Measurements from ENCODE around the gene CACNA2D3. TPM values are rescaled to one million over a fixed set of nuclear protein-coding genes. Genes with fewer than 3 reads are reported as not detected.

Gene CACNA2D3
- total RNA-seq, 1 donor from 2014 or later = 0.70 TPM

DNA sequence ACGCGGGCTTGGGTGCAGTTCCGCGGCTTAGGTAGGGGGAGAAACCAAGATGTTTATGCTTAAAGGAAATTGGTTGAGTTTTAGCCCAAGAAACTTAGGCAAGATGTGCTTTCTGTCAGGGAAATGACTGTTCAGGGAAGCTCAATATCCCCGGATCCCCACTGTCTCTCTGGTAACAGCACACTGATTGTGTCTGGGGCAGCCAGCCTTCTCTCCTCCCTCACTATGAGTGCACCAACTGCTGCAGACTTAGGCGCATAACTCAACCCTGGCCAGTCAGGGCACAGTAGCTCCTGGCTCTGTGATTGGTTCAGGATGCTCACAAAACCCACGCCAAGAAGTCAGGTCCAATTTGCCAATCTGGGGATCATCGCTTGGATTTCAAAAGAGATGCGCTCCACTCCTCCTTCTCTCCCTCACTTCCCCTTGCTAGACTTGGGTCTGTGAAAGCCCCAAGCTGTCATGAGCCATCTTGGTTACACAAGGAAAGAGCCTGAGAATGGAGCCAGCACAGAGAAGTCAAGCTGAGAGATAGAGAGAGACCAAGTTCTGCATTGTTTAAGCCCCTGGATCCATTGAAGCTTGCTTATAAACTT lies 42.5 kb upstream of the CACNA2D3 start:
- Histone ChIP-seq H3K27me3 (ENCODE audit: insufficient read depth, low read length) (no peaks in the 10 kb centered on the region), H3K4me3 (ENCODE audit: insufficient read depth, low read depth, low read length) (no peak overlapping the region), H2AFZ (ENCODE audit: low read depth, low read length) (no peak overlapping the region), H3K4me2 (ENCODE audit: low read length) (no peak overlapping the region), H4K20me1 (ENCODE audit: insufficient read depth, low read length) (no peaks in the 10 kb centered on the region), H3K27ac (ENCODE audit: low read depth, low read length) (no peak overlapping the region), H3K9ac (ENCODE audit: low read length) (no peak overlapping the region), H3K79me2 (ENCODE audit: insufficient read depth, low read length) (no peaks in the 10 kb centered on the region), H3K4me1 (ENCODE audit: insufficient read depth, low read length) (no peaks in the 10 kb centered on the region), H3K36me3 (ENCODE audit: insufficient read depth, low read length) (no peaks in the 10 kb centered on the region), H3K9me3 (ENCODE audit: insufficient read depth, low read depth, low read length) (no peaks in the 10 kb centered on the region)
- Mint-ChIP-seq H3K9me3 (ENCODE audit: unreplicated experiment) (peaks cover 2% of the 10 kb centered on the region), H3K27me3 (ENCODE audit: low read depth, unreplicated experiment) (peaks cover 36% of the 10 kb centered on the region), H3K4me1 (ENCODE audit: low read depth, unreplicated experiment) (no peaks in the 10 kb centered on the region), H3K4me3 (ENCODE audit: unreplicated experiment) (no peak overlapping the region), H3K36me3 (ENCODE audit: low read depth, unreplicated experiment) (no peaks in the 10 kb centered on the region), H3K27ac (ENCODE audit: unreplicated experiment) (no peak overlapping the region)
- FAIRE-seq (no peak), DNase-seq (ENCODE audit: low read depth) (no peak)
- no peak for TF ChIP-seq EZH2 (IDR thresholded peaks at IDR 0.05; ENCODE audit: insufficient read depth, low read length)
- TF ChIP-seq, protein P1, sequence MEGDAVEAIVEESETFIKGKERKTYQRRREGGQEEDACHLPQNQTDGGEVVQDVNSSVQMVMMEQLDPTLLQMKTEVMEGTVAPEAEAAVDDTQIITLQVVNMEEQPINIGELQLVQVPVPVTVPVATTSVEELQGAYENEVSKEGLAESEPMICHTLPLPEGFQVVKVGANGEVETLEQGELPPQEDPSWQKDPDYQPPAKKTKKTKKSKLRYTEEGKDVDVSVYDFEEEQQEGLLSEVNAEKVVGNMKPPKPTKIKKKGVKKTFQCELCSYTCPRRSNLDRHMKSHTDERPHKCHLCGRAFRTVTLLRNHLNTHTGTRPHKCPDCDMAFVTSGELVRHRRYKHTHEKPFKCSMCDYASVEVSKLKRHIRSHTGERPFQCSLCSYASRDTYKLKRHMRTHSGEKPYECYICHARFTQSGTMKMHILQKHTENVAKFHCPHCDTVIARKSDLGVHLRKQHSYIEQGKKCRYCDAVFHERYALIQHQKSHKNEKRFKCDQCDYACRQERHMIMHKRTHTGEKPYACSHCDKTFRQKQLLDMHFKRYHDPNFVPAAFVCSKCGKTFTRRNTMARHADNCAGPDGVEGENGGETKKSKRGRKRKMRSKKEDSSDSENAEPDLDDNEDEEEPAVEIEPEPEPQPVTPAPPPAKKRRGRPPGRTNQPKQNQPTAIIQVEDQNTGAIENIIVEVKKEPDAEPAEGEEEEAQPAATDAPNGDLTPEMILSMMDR (IDR thresholded peaks at IDR 0.05; ENCODE audit: insufficient read depth, low read depth, low read length) = no peak

DNA sequence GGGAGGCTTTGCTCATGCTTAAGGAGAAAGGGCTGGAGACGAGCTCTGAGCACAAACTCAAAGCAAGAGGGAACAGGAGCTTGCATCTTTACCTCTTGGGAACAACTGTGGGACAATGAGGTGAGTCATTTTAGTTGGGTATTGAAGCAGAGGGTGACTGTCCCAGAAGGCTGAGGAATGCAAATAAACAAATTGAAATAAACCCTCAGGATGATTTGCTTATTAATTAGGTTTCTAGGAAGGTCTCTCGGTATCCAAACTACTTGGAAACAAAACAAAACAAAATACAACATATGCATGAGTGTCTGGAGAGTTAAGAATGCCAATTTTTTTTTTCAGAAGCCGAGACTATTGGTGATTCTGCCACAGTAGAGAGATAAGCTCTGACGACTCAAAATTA lies 38.4 kb upstream of the CACNA2D3 start:
- no peak overlapping the region for H3K4me3 Mint-ChIP-seq (ENCODE audit: unreplicated experiment)
- H3K4me1 Mint-ChIP-seq (ENCODE audit: low read depth, unreplicated experiment) = no peaks in the 10 kb centered on the region
- no peak overlapping the region for H2AFZ ChIP-seq (ENCODE audit: low read depth, low read length)
- H3K36me3 Mint-ChIP-seq (ENCODE audit: low read depth, unreplicated experiment) = no peaks in the 10 kb centered on the region
- no peaks in the 10 kb centered on the region for H4K20me1 ChIP-seq (ENCODE audit: insufficient read depth, low read length)
- TF ChIP-seq EZH2 (IDR thresholded peaks at IDR 0.05; ENCODE audit: insufficient read depth, low read length) = no peak
- TF ChIP-seq, protein P1 (IDR thresholded peaks at IDR 0.05; ENCODE audit: insufficient read depth, low read depth, low read length) = no peak
- no peaks in the 10 kb centered on the region for H3K36me3 ChIP-seq (ENCODE audit: insufficient read depth, low read length)
- FAIRE-seq = no peak
- H3K9me3 Mint-ChIP-seq (ENCODE audit: unreplicated experiment) = peaks cover 2% of the 10 kb centered on the region
- no peak for DNase-seq (ENCODE audit: low read depth)
- no peak overlapping the region for H3K9ac ChIP-seq (ENCODE audit: low read length)
- H3K79me2 ChIP-seq (ENCODE audit: insufficient read depth, low read length) = no peaks in the 10 kb centered on the region
- H3K4me1 ChIP-seq (ENCODE audit: insufficient read depth, low read length) = no peaks in the 10 kb centered on the region
- no peak overlapping the region for H3K4me3 ChIP-seq (ENCODE audit: insufficient read depth, low read depth, low read length)
- H3K27ac Mint-ChIP-seq (ENCODE audit: unreplicated experiment) = no peak overlapping the region
- no peaks in the 10 kb centered on the region for H3K9me3 ChIP-seq (ENCODE audit: insufficient read depth, low read depth, low read length)
- H3K27ac ChIP-seq (ENCODE audit: low read depth, low read length) = no peak overlapping the region
- H3K27me3 ChIP-seq (ENCODE audit: insufficient read depth, low read length) = peaks cover 3% of the 10 kb centered on the region
- no peak overlapping the region for H3K4me2 ChIP-seq (ENCODE audit: low read length)
- peaks cover 57% of the 10 kb centered on the region for H3K27me3 Mint-ChIP-seq (ENCODE audit: low read depth, unreplicated experiment)

DNA sequence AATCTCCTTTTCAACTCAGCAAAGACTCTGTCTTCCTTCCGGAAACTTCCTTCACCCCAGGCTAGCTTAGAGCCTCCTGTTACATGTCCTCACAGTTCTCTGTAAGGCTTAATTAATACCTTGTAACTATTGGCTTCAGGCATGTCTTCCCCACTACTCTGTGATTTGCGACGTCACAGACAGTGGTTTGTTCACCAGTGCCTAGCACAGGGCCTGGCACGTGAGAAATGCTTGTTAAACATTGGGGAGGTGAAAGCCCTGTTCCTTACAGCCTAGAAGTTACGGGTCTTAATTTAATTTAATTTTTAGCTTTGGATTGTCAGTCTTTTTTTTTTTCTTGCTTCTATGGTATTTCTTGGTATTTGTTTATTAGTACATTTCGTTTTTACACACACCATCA lies 36.4 kb upstream of the CACNA2D3 start:
- Histone ChIP-seq H3K27me3 (ENCODE audit: insufficient read depth, low read length) (peaks cover 3% of the 10 kb centered on the region), H3K27ac (ENCODE audit: low read depth, low read length) (no peak overlapping the region), H3K36me3 (ENCODE audit: insufficient read depth, low read length) (no peaks in the 10 kb centered on the region), H3K4me2 (ENCODE audit: low read length) (no peak overlapping the region), H3K4me3 (ENCODE audit: insufficient read depth, low read depth, low read length) (no peak overlapping the region), H4K20me1 (ENCODE audit: insufficient read depth, low read length) (no peaks in the 10 kb centered on the region), H2AFZ (ENCODE audit: low read depth, low read length) (no peak overlapping the region), H3K4me1 (ENCODE audit: insufficient read depth, low read length) (no peaks in the 10 kb centered on the region), H3K79me2 (ENCODE audit: insufficient read depth, low read length) (no peaks in the 10 kb centered on the region), H3K9ac (ENCODE audit: low read length) (no peak overlapping the region), H3K9me3 (ENCODE audit: insufficient read depth, low read depth, low read length) (no peaks in the 10 kb centered on the region)
- Mint-ChIP-seq H3K9me3 (ENCODE audit: unreplicated experiment) (no peaks in the 10 kb centered on the region), H3K36me3 (ENCODE audit: low read depth, unreplicated experiment) (no peaks in the 10 kb centered on the region), H3K4me3 (ENCODE audit: unreplicated experiment) (no peak overlapping the region), H3K27me3 (ENCODE audit: low read depth, unreplicated experiment) (peaks cover 47% of the 10 kb centered on the region), H3K4me1 (ENCODE audit: low read depth, unreplicated experiment) (no peaks in the 10 kb centered on the region), H3K27ac (ENCODE audit: unreplicated experiment) (no peak overlapping the region)
- no peak for DNase-seq (ENCODE audit: low read depth)
- no peak for FAIRE-seq
- no peak for TF ChIP-seq EZH2 (IDR thresholded peaks at IDR 0.05; ENCODE audit: insufficient read depth, low read length)
- TF ChIP-seq, protein P1 (IDR thresholded peaks at IDR 0.05; ENCODE audit: insufficient read depth, low read depth, low read length) = no peak
